NCI-H2227 treated with DMSO at 0.1 percent for 48 hours (cell line): Measurements from ENCODE around the gene PLCH2.
"Not testable (repeated sequence)": the region's sequence is repeated elsewhere in the genome, so short reads cannot be mapped to it uniquely, and the experiment has no call there.

Experiments used
- DNase-seq: peaks from one replicate; lab custom pipeline; 2025; lab: John Stamatoyannopoulos, UW

The PLCH2 gene

GRCh38 chr1:2476061-2476999 lies at the start of gene PLCH2:
TSS of gene PLCH2 (plus strand) at chr1:2476289. CDS start at chr1:2476589, 300 bp downstream.
- no peak for DNase-seq

GRCh38 chr1:2426540-2426939 lies 49.5 kb upstream of the PLCH2 start:
- DNase-seq, result no peak

GRCh38 chr1:2427051-2427450 lies 49.0 kb upstream of the PLCH2 start:
- DNase-seq, result no peak

GRCh38 chr1:2427976-2428375 lies 48.1 kb upstream of the PLCH2 start:
- DNase-seq, result no peak

- no peak for DNase-seq
Measured at GRCh38 chr1:2428490-2428889, 47.6 kb upstream of the PLCH2 start.

- DNase-seq, result no peak
Measured at GRCh38 chr1:2429780-2430591, 46.1 kb upstream of the PLCH2 start.

GRCh38 chr1:2430592-2430973 lies 45.5 kb upstream of the PLCH2 start:
- DNase-seq, result no peak

GRCh38 chr1:2431103-2431502 lies 45.0 kb upstream of the PLCH2 start:
- no peak for DNase-seq

GRCh38 chr1:2431518-2431917 lies 44.6 kb upstream of the PLCH2 start:
- DNase-seq, result no peak

GRCh38 chr1:2432441-2432844 lies 43.6 kb upstream of the PLCH2 start:
- no peak for DNase-seq

- no peak for DNase-seq
Measured at GRCh38 chr1:2433196-2433595, 42.9 kb upstream of the PLCH2 start.

- DNase-seq, result no peak
Measured at GRCh38 chr1:2433936-2434655, 42.0 kb upstream of the PLCH2 start.

- DNase-seq, result no peak
Measured at GRCh38 chr1:2435091-2435490, 41.0 kb upstream of the PLCH2 start.

- DNase-seq, result no peak
Measured at GRCh38 chr1:2435746-2436355, 40.2 kb upstream of the PLCH2 start.

- no peak for DNase-seq
Measured at GRCh38 chr1:2436876-2437275, 39.2 kb upstream of the PLCH2 start.

GRCh38 chr1:2437617-2438016 lies 38.5 kb upstream of the PLCH2 start:
- no peak for DNase-seq

GRCh38 chr1:2438038-2438437 lies 38.1 kb upstream of the PLCH2 start:
- no peak for DNase-seq

GRCh38 chr1:2438641-2439040 lies 37.4 kb upstream of the PLCH2 start:
- no peak for DNase-seq

- DNase-seq, result no peak
Measured at GRCh38 chr1:2439369-2439768, 36.7 kb upstream of the PLCH2 start.

- DNase-seq, result not testable (repeated sequence)
Measured at GRCh38 chr1:2440346-2440745, 35.7 kb upstream of the PLCH2 start.

- no peak for DNase-seq
Measured at GRCh38 chr1:2441746-2442145, 34.3 kb upstream of the PLCH2 start.

- DNase-seq, result no peak
Measured at GRCh38 chr1:2442661-2443060, 33.4 kb upstream of the PLCH2 start.
